CD4-positive, CD25-positive, alpha-beta regulatory T cell (primary cell): Measurements from ENCODE around the gene GNGT1. TPM values are rescaled to one million over a fixed set of nuclear protein-coding genes. Genes with fewer than 3 reads are reported as not detected.

Source experiments
- ATAC-seq, 2 donors: fragments of 150-1000 bp; cut with Tn5 transposase; one replicate each; pipeline ENCODE4 v1.10.0; 2021; ENCODE audit warnings: low read depth in 2 of 2, moderate number of reproducible peaks in 2 of 2, moderate library complexity in 1 of 2
- DNase-seq, 3 donors: peaks; one replicate each; pipeline versions ENCODE4 v3.0.0 to v3.0.0-alpha.2; 2012 to 2022; ENCODE audit warnings: mixed read lengths in 1 of 3
- H3K27ac ChIP-seq: one replicate; pipeline ENCODE4 v1.7.0; 2013; ENCODE audit warnings: mild to moderate bottlenecking, low read length; ENCODE audit not compliant: insufficient read depth, poor library complexity, severe bottlenecking
- H3K27me3 ChIP-seq: one replicate; pipeline ENCODE4 v1.7.0; 2013; ENCODE audit warnings: low read length; ENCODE audit not compliant: control insufficient read depth, insufficient read depth
- H3K36me3 ChIP-seq: one replicate; pipeline ENCODE4 v1.7.0; 2013; ENCODE audit warnings: mild to moderate bottlenecking, low read length, moderate library complexity; ENCODE audit not compliant: control insufficient read depth, insufficient read depth
- H3K4me1 ChIP-seq: 2 replicates; pipeline ENCODE4 v1.7.0; 2013; ENCODE audit warnings: mild to moderate bottlenecking, low read length; ENCODE audit not compliant: insufficient read depth, control insufficient read depth, poor library complexity, severe bottlenecking
- H3K4me3 ChIP-seq: one replicate; pipeline ENCODE4 v1.7.0; 2013; ENCODE audit warnings: low read depth, mild to moderate bottlenecking, low read length, moderate library complexity
- H3K9me3 ChIP-seq, 2 experiments: 1 replicate in 1 of 2; 2 replicates in 1 of 2; pipeline ENCODE4 v1.7.0; 2013; ENCODE audit warnings: low read length in 2 of 2, mild to moderate bottlenecking in 1 of 2, moderate library complexity in 1 of 2; ENCODE audit not compliant: control insufficient read depth in 2 of 2
- H3K27ac Mint-ChIP-seq, 3 donors: one replicate each; pipeline ENCODE4 v1.8.0; 2020 to 2022; ENCODE audit warnings: mild to moderate bottlenecking in 3 of 3, mixed read lengths in 3 of 3, moderate library complexity in 2 of 3
- H3K27me3 Mint-ChIP-seq: one replicate; pipeline ENCODE4 v1.8.0; 2022; ENCODE audit warnings: mild to moderate bottlenecking, mixed read lengths
- H3K36me3 Mint-ChIP-seq: one replicate; pipeline ENCODE4 v1.8.0; 2020; ENCODE audit warnings: mixed read lengths
- H3K4me1 Mint-ChIP-seq, 4 donors: one replicate each; pipeline ENCODE4 v1.8.0; 2020 to 2022; ENCODE audit warnings: mixed read lengths in 4 of 4, mild to moderate bottlenecking in 1 of 4
- H3K4me3 Mint-ChIP-seq, 4 donors: one replicate each; pipeline ENCODE4 v1.8.0; 2020 to 2022; ENCODE audit warnings: mild to moderate bottlenecking in 4 of 4, mixed read lengths in 4 of 4, moderate library complexity in 3 of 4
- H3K9me3 Mint-ChIP-seq, 7 donors: one replicate each; pipeline ENCODE4 v1.8.0; 2020 to 2022; ENCODE audit warnings: mixed read lengths in 7 of 7, mild to moderate bottlenecking in 3 of 7, moderate library complexity in 2 of 7
- polyA plus RNA-seq, 4 donors: library from polyadenylated mRNA; unstranded; fragments of 300-500 nt; fragmentation: Illumina TruSeq; gene quantifications; one replicate each; pipeline ENCODE4 v1.2.3, GENCODE V29; 2021
- total RNA-seq: library from RNA; stranded (reverse); gene quantifications from one replicate; pipeline ENCODE4 v1.2.3, GENCODE V29; 2022

The GNGT1 gene
- total and polyA plus RNA-seq, 5 donors from 2014 or later, result not detected

GRCh38 chr7:93933156-93933555 lies 26.8 kb downstream of the GNGT1 start:
- H3K36me3 Mint-ChIP-seq, result no peaks in the 10 kb centered on the region
- H3K4me3 ChIP-seq, result no peak overlapping the region
- H3K9me3 ChIP-seq, result no peaks in the 10 kb centered on the region
- H3K4me1 Mint-ChIP-seq, result no peaks in the 10 kb centered on the region
- no peak overlapping the region for H3K4me3 Mint-ChIP-seq
- peaks cover 4% of the 10 kb centered on the region for H3K27me3 Mint-ChIP-seq
- no peaks in the 10 kb centered on the region for H3K36me3 ChIP-seq
- ATAC-seq (no peak), DNase-seq (no peak)
- H3K27ac ChIP-seq, result no peak overlapping the region
- H3K9me3 Mint-ChIP-seq, result peaks cover 0 to 2% (median 0%) of the 10 kb centered on the region in 7 donors
- H3K27me3 ChIP-seq, result no peaks in the 10 kb centered on the region
- no peaks in the 10 kb centered on the region for H3K4me1 ChIP-seq
- H3K27ac Mint-ChIP-seq, result no peak overlapping the region

DNA sequence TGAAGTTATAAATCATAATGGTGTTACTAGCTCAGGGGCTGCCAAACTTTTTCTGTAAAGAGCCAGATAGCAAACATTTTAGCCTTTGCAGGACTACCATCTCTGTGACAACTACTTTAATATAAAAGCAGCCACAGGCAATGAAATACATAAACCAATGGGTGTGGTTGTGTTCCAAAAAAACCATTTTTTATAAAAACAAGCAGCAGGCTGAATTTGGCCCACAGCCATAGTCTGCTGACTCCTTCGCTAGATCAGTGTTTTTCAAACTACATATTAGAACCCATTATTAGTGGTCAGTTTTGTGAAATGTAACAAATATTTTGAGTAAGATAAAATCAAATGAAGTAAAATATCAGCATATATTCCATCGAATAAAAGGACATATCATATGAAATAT lies 28.7 kb downstream of the GNGT1 start:
- Histone ChIP-seq H3K4me1 (no peaks in the 10 kb centered on the region), H3K27me3 (no peaks in the 10 kb centered on the region), H3K9me3 (no peaks in the 10 kb centered on the region), H3K4me3 (no peak overlapping the region), H3K27ac (no peak overlapping the region), H3K36me3 (no peaks in the 10 kb centered on the region)
- no peak for DNase-seq
- H3K4me1 Mint-ChIP-seq, result no peaks in the 10 kb centered on the region
- H3K27ac Mint-ChIP-seq, result no peak overlapping the region
- peaks cover 4% of the 10 kb centered on the region for H3K27me3 Mint-ChIP-seq
- no peaks in the 10 kb centered on the region for H3K36me3 Mint-ChIP-seq
- H3K4me3 Mint-ChIP-seq, result no peak overlapping the region
- peaks cover 0 to 5% (median 0%) of the 10 kb centered on the region in 7 donors for H3K9me3 Mint-ChIP-seq
- no peak for ATAC-seq

GRCh38 chr7:93937818-93938217 lies 31.5 kb downstream of the GNGT1 start:
- H3K4me1 Mint-ChIP-seq, result no peaks in the 10 kb centered on the region
- no peaks in the 10 kb centered on the region for H3K9me3 ChIP-seq
- no peaks in the 10 kb centered on the region for H3K36me3 Mint-ChIP-seq
- H3K36me3 ChIP-seq, result no peaks in the 10 kb centered on the region
- peaks cover 8% of the 10 kb centered on the region for H3K27me3 Mint-ChIP-seq
- H3K9me3 Mint-ChIP-seq, result peaks cover 0 to 4% (median 0%) of the 10 kb centered on the region in 7 donors
- no peak overlapping the region for H3K4me3 Mint-ChIP-seq
- no peak for DNase-seq
- no peak overlapping the region for H3K27ac Mint-ChIP-seq
- no peak overlapping the region for H3K4me3 ChIP-seq
- no peak for ATAC-seq
- H3K4me1 ChIP-seq, result no peaks in the 10 kb centered on the region
- no peaks in the 10 kb centered on the region for H3K27me3 ChIP-seq
- H3K27ac ChIP-seq, result no peak overlapping the region

DNA sequence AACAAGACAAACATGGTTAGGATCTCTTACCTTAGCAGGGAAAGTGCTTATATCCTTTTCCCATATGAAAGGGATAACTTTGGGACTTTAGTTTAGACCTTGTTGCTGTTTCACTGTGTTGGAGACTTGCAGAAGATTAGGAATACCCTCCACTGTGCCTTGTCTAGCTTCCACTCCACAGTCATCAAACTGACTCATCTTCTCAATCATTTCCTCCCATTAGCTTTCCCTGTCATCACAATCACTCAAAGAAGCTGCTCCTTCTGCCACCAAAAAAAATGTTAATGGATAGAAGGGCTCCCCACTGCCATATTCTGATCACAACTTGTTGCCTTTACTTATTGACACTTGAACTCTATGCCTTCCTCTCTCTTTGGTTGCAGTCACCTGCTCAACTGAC lies 31.9 kb downstream of the GNGT1 start:
- ATAC-seq (no peak), DNase-seq (no peak)
- Mint-ChIP-seq H3K27ac (no peak overlapping the region), H3K27me3 (peaks cover 6% of the 10 kb centered on the region), H3K9me3 (peaks cover 0 to 6% (median 0%) of the 10 kb centered on the region in 7 donors), H3K36me3 (no peaks in the 10 kb centered on the region), H3K4me3 (no peak overlapping the region), H3K4me1 (no peaks in the 10 kb centered on the region)
- Histone ChIP-seq H3K36me3 (no peaks in the 10 kb centered on the region), H3K4me3 (no peak overlapping the region), H3K27ac (no peak overlapping the region), H3K4me1 (no peaks in the 10 kb centered on the region), H3K27me3 (no peaks in the 10 kb centered on the region), H3K9me3 (no peaks in the 10 kb centered on the region)

DNA sequence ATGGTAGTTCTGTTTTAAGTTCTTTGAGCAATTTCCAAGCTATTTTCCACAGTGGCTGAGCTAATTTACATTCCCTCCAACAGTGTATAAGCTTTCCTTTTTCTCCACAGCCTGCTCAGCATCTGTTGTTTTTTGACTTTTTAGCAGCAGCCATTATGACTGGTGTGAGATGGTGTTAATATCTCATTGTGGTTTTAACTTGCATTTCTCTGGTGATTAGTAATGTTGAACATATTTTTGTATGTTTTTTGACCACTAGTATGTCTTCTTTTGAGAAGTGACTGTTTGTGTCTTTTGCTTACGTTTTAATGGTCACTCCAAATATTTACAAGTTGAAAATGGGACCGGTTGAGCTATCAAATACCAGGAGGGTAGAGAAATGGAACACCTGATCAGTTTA lies 35.6 kb downstream of the GNGT1 start:
- Histone ChIP-seq H3K9me3 (no peaks in the 10 kb centered on the region), H3K4me1 (no peaks in the 10 kb centered on the region), H3K27ac (no peak overlapping the region), H3K36me3 (no peaks in the 10 kb centered on the region), H3K4me3 (no peak overlapping the region), H3K27me3 (peaks cover 2% of the 10 kb centered on the region)
- Mint-ChIP-seq H3K27me3 (peaks cover 6% of the 10 kb centered on the region), H3K4me1 (no peaks in the 10 kb centered on the region), H3K4me3 (no peak overlapping the region), H3K9me3 (peaks cover 0 to 8% (median 0%) of the 10 kb centered on the region in 7 donors), H3K27ac (no peak overlapping the region), H3K36me3 (no peaks in the 10 kb centered on the region)
- ATAC-seq (no peak), DNase-seq (no peak)

DNA sequence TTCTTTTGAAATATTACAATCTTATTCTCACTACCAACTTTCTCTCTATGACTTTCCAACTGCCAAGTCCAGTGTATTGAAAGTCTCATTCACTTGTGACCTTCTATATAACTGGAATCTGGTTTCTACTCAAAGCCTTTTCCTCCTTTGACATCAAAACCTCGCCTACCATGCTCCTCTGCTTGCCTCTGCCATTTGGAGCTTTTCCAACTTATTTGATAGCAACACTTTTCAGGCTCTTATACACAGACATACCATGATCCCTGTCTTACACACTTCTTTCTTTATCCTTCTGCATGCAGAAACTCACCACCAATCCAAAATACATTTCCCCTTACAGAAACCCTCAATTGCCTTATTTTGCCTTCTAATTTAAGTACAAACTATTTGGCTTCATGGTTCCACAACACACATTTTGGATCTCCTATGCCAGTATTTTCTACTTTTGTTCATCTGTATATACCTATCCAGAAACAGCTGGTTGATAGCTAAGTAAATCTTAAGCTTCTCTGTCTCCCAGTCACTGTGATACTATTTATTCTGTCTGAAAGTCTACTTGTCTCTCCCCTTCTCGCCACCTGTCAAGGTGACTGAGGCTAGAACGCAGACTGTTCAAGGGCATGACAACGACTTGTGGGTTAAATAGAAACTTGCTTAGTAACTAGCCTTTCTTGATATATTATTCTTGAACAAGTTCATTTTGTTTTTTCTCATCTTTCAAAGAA lies 37.6 kb downstream of the GNGT1 start:
- Histone ChIP-seq H3K36me3 (no peaks in the 10 kb centered on the region), H3K4me3 (no peak overlapping the region), H3K27me3 (peaks cover 2% of the 10 kb centered on the region), H3K27ac (no peak overlapping the region), H3K9me3 (no peaks in the 10 kb centered on the region), H3K4me1 (no peaks in the 10 kb centered on the region)
- DNase-seq (no peak), ATAC-seq (no peak)
- no peak overlapping the region for H3K27ac Mint-ChIP-seq
- no peaks in the 10 kb centered on the region for H3K4me1 Mint-ChIP-seq
- peaks cover 6% of the 10 kb centered on the region for H3K27me3 Mint-ChIP-seq
- peaks cover 0 to 5% (median 0%) of the 10 kb centered on the region in 7 donors for H3K9me3 Mint-ChIP-seq
- no peaks in the 10 kb centered on the region for H3K36me3 Mint-ChIP-seq
- H3K4me3 Mint-ChIP-seq, result no peak overlapping the region

DNA sequence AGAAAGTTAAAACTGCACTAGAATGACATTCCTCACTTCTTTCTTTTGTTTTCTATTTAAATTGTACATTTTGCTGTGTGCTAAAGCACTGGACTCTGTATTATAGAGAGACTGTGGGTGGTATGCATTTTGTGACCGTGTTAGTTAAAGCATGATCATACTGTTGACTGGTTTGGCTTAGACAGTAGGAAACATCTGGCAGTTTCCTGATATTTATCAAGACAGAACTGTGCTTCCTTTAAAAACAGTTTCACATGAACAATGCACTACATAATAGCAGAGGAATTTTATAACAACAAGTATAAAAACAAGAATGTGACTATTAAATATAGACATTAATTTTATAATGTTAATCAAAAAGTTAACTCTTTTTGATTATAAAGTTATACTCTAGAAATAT lies 38.3 kb downstream of the GNGT1 start:
- Histone ChIP-seq H3K27me3 (peaks cover 2% of the 10 kb centered on the region), H3K4me3 (no peak overlapping the region), H3K27ac (no peak overlapping the region), H3K4me1 (no peaks in the 10 kb centered on the region), H3K36me3 (no peaks in the 10 kb centered on the region), H3K9me3 (no peaks in the 10 kb centered on the region)
- Mint-ChIP-seq H3K27me3 (peaks cover 6% of the 10 kb centered on the region), H3K4me1 (no peaks in the 10 kb centered on the region), H3K36me3 (no peaks in the 10 kb centered on the region), H3K9me3 (peaks cover 0 to 5% (median 0%) of the 10 kb centered on the region in 7 donors), H3K4me3 (no peak overlapping the region), H3K27ac (no peak overlapping the region)
- no peak for ATAC-seq
- DNase-seq, result no peak

- H3K27ac ChIP-seq, result no peak overlapping the region
- ATAC-seq, result no peak
- H3K27me3 ChIP-seq, result peaks cover 2% of the 10 kb centered on the region
- H3K9me3 ChIP-seq, result no peaks in the 10 kb centered on the region
- no peak overlapping the region for H3K4me3 Mint-ChIP-seq
- no peaks in the 10 kb centered on the region for H3K36me3 Mint-ChIP-seq
- no peak overlapping the region for H3K27ac Mint-ChIP-seq
- no peaks in the 10 kb centered on the region for H3K4me1 Mint-ChIP-seq
- H3K4me1 ChIP-seq, result no peaks in the 10 kb centered on the region
- DNase-seq, result no peak
- no peaks in the 10 kb centered on the region for H3K36me3 ChIP-seq
- H3K4me3 ChIP-seq, result no peak overlapping the region
- peaks cover 0 to 5% (median 0%) of the 10 kb centered on the region in 7 donors for H3K9me3 Mint-ChIP-seq
- H3K27me3 Mint-ChIP-seq, result peaks cover 6% of the 10 kb centered on the region
Observed at GRCh38 chr7:93945083-93945482, 38.7 kb downstream of the GNGT1 start.
